GM21447 (cell line): Measurements from ENCODE around the gene TET3.

Experiments
- ATAC-seq: cut with Tn5 transposase; IDR thresholded peaks from one replicate; pipeline ENCODE4 v1.9.1; 2021; ENCODE audit not compliant: unreplicated experiment

The TET3 gene

DNA sequence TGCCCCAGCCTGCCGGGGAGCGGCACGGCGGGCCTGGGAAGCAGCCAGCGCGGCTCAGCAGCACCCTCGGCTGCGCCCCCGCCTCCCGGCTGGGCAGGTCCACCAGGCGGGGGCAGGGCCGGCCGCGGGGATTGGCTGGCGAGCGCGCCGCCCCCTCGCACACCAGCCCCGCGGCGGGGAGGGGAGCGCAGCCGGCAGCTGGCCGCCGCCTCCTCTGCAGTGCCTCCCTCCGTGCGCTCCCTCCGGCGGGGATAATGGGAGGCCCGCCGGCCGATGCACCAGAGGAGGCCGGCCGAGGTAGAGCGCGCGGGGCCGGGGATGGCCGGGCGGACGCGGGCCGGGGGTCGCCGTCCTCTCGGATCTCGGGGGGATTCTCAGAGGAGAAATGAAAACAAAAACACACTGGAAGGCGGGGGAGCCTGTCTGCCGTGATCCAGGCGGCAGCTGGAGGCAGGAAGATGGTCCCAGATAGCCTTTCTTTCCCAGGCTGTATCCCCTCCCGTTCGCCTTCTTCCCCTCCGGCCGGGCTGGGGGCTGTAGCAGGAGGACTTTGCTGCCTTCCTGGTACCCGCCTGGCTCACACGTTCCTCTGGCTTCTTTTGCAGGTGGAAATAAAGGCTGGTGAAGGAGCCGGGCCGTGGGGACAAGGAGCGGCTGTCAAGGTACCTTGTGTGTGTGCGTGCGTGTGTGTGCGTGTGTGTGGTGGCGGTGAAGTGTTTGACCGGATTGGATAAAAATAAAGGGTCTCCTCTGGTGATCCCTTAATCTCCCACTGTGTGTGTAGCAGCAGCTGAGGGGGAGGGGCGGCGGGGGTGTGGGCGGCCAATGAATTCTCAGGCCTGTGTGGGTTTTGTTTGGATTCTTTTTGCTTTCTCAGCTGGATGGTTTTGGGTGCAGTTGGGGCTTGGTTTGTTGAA is 18.1 kb downstream of the TET3 start:
- peak; percentile 85 for ATAC-seq

DNA sequence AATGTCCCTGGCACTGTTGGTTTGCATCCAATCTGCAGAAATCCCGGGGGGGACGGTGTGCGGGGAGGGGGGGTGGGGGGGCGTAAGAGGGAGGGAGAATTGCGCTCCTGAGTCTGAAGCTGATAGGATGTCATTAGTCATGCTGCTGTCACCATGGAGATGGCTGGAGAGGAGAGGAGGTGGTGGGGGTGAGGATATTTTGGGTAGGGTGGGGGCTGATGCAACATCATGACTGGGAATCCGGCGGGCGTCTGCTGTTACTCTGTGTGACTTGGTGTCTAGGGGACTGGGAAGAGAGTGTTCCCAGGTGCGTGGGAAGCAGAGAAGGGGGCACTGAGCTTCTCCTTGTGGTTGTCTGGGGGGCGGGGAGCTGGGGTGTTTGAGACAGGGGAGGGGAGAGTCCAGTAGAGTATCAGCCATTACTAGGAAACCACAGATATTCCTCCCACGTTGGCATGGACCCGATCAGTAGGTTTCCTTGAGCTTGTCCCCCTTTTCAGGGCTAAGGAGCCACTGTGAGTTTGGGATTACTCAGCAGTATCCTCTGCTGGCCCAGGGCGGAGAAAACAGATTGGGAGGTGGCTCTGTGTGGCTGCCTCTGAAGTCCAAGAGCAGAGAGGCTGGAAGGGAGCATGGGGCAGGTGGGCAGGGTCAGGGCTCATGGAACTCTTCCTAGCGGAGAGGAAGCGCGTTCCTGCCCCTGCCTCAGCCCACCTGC is 18.9 kb downstream of the TET3 start:
- no peak for ATAC-seq

DNA sequence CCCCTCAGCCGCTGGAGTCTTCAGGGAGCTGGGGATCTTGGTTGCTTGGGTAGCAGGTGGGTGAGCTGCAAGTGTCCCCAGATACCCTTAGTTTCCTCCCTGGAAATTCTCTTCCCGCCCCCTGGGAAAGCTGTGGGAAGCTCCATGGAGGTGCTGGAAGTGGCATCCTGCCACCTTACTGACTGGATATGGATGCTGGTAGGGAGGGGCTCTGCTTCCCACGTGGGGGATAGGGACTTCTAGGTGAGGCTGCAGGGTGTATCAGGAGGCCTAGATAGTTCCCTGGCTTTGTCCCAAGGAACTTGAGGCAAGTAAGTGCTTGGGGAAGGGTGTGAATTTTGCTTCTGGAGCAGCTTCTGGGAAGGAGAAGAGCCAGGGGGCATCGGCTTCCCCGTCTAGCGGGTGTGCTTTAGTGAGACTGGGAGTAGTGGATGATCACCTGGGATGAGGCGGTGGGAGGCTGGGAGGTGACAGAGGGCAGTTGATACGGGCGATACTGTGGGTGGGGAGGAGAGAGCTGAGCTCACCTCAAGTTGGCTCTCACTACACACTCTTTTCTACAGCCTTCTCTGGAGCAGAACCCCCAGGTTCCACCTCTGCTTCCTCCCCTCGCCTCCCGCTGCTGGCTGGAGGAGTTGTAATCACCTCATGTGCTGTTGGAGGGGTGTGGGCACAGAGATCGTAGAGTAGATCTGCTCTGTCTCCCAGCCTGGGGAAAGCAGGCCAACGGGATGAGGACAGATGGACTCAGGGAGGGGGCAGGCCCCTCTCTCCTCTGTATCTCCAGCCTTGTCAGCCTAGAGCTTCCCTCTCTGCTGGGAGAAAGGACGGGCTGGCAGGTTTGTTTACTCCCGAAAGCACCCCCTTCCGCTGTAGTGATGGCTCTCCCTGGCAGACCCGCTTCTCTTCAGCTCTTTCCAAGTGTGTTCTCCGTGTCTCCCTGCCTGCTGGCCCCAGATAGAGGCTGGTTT is 19.8 kb downstream of the TET3 start:
- no peak for ATAC-seq

DNA sequence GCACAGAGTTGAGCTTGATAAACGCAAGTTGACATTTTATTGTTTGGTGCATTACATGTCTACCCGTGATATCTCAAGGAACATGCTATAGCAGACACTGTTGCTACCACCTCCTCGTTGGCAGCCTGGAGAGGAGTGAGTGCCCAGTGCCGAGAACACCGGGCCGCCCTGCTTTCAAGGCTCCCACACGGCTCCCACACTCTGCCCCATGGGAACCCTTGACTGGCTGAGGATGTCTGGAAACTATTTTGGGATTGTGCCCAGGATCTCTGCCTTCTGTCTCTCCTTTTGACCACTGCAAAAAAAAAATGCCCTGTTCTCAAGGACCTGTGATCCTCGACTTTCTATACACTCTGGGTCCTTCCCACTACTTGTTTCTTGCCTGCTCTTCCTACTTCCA is 21.1 kb downstream of the TET3 start:
- ATAC-seq, result no peak

DNA sequence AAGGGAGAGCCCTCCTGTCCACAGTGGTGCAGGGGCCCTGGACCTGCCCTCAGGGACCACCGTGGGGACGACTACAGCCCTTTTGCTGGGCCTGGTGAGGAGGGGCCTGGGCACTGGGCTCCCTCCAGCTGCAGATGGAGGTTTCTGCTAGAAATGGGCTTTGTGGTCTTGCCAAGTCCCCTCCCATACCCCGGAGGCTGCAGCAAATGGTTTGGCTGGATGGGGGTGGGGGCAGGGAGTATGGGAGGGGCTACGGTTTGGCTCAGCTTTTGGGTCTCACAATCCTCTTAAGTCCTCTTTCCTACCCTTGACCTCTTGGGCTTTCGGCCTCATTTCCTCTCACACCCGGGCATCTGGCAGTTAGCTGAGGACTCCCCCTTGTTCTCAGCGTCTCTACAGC is 21.7 kb downstream of the TET3 start:
- ATAC-seq, result no peak

DNA sequence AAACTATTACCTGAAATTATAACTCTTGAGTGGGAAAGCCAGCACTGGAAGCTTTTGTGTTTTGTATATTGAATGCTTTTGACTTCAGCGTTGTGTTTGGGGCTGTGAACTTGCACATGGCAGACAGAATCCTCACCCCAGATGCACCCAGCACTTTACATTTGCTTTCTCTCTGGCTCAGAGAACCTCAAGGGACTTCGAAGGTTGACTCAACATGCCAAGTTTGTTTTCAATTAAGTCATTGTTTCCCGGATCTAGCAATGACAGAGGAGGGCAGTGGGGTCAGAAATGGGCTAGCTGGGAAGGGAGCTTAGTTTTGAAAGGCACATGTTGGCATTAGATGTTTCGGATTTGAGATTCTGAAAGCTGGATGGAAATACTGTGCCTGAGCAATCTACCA is 22.4 kb downstream of the TET3 start:
- ATAC-seq, result no peak

DNA sequence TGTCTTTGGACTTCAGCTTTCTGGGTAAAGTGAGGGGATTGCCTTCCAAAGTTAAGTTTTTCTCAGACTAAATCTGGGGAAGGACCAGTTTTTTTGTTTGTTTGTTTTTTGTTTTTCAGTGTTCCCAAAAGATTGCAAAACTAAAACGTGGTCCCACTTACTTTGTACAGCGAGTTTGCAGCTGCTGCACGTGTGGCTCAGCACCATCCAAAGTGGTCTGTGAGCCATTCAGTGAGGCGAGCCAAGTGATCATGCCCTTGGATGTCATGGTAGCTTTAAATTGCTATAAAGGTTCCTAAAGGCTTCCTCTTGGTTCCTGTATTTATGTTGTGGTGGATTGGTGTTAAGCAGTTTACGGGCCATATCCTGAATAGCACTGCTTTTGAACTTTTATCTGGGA is 23.0 kb downstream of the TET3 start:
- ATAC-seq, result no peak

DNA sequence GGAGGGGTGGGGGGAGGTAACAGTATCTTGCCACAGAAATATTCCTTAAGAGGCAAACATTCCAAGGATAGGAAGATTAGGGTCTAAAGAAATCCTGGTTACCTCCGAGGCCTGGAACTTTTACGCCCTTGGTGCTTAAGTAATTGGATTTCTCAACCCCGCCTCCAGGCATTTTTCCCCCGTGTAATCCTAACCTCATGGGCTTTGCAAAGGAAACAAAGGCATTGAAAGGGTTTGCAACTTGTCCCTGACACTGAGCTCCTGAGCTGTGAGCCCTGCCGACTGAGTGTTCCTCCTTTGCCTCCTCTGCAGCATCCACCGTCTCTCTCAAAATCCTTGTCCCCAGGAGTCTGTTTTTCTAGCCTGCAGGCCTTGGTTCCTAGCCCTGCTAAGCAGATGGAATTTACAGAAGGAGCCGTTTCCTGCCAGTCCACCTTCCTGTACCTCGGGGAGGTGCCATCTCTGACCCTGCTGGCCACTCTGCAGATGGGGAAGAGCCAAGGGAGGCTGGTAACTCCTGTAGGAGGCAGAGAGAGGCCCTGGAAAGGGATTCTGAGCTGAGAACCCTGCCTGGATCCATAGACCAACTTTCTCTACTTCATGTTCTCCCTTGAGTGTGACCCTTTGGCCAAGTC is 24.2 kb downstream of the TET3 start:
- no peak for ATAC-seq

DNA sequence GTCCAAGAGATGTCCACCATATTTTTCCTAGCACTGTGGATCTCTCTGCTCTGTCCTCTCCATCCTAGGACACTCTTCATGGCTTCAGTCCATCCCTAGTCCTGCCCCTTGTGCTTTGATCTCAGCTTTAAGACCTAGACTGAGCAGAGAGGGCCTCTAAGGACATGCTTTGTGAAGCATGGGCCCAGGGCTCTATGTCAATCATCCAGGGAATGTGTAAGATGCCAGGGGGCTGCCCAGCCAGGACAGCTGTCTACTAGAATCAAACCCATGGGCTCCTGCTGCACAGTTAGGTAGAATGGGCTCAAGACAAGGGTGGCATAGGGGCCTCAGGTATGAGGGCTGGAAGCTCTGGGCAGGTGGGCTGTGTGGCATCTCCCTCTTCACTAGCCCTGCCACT is 24.9 kb downstream of the TET3 start:
- ATAC-seq, result no peak

DNA sequence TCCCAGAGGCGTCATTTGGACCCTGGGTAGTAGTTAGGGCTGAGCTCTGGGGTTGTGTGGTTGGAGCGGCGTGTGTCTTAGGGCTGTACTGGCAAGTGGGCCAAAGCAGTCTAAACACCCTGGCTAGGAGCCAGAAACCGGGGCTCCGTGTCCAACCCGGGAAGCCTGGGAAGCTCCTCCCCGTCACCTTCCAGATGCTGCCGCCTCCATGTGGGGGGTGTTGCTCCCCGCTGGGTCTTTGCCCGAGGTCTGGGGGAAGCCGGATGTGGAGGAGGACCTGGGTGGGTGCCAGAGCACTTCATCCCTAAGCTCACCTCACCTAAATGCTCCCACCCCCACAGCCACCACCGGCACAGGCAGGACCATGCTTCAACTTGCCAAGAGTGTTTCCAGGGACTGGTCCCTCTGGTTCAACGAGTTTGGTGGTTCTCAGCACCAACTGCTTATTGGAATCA is 25.4 kb downstream of the TET3 start:
- no peak for ATAC-seq

DNA sequence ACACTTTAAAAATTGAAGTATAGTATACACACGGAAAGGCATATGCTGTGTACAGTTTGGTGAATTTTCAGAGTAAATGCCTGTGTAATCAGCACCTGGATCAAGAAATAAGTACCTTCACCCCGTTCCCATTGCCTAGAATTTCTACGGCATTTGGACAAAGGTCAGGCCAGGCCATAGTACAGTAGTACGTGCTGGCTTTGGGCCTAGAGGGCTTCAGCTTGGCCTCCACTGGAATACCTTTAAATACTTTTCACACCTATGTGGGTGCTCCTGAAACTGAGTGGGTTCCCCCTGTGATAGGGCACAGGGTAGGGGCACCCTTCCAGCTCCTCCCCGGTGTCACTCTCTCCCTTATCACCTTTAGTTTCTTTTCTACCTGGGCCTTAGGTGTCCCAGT is 26.5 kb downstream of the TET3 start:
- ATAC-seq, result no peak

DNA sequence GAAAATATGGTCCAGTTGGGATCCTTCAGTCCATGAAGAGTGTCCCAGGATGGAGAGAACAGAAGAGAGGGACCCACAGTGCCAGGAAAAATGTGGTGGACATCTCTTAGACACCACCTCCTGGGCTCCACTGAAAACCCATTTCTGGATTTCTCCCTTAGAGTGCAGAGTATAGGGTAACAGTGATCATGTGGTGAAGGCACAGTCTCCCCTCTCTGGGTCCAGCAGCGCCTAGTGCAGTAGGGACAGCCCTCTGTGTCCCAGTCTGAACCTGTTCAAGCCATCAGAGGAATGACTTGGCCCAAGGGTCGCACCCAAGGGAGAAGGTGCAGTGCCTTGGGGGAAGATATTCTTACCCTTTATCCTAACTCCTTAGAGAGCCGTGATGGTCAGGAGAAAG is 30.1 kb downstream of the TET3 start:
- ATAC-seq, result no peak

DNA sequence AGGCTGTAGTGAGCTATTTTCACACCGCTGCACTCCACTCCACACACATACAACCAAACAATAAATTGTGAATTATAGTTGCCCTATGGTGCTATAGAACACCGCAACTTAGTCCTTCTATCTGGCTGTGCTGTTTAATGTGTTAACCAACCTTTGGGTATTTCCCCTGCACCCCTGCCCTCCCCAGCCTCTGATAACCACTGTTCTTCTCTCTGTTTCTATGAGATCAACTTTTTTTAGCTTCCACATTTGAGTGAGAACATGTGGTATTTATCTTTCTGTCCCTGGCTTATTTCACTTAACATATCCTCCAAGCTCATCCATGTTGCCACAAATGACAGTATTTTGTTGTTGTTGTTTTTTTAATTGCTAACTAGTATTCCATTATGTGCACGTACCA is 32.5 kb downstream of the TET3 start:
- ATAC-seq, result peak; percentile 67

DNA sequence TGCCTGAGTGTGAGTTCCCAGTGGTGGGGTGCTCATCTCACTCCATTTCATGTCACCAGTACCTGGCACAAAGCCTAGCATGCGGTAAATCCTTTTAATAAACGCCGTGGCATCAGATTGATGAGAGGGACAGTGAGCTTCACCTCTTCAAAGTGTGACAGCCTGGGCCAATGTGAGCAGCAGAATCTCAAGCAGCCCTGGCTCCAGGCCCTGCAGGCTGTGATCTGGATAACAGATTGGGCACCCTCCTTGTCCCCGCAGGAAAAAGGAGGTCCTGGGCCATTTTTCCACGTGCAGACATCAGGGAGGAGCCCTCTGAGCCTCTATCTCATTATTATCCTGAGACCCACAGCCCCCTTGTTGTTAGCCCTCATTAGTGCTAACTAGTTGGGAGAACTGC is 34.8 kb downstream of the TET3 start:
- no peak for ATAC-seq

DNA sequence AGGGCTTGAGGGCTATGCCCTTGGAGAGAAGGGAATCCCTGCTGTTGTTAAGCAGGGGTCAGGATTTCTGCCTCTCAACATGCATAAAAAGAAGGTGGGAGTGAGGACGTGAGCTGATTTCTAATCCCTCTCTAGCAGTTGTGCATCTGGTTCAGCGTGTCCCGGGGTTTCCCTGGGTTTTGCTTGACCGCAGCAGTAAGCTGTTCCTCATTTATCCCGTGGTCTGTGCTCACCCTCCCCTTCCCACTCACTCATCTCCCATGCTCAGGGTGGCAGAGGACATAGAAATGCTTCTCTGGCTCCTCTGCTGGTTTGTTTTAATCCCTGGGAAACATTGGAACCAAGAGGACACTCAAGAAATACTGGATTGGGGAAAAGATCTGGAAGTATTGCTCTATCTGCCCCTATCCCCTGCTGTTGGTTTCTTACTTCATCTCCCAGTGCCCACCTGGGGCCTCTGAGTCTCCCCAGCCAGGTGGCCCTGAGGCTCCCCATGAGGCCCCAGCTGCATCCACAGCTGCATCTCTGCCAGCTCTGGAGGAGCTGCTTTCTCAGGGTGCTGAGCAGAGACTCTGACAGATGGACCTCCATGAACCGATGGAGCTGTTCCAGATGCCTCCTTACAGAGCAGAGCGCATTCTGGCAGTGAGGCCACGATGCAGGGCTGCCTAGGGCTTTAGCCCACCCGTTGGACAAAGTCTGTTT is 36.1 kb downstream of the TET3 start:
- peak; percentile 39 for ATAC-seq

DNA sequence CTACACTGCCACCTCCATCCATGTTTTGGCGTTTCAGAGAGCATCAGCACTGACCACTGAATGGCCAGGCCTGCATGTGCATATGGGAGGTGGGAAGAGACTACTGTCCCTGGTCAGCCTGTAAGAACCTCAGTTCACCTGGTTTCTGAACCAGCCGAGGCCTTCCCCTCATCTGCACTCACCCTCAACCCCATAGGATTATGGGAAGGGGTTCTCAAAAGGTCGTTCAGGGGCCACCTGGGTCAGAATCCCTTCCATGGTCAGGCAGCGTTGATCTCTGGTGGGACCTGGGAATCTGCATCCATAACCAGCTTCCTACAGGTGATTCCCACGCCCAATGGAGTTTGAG is 36.7 kb downstream of the TET3 start:
- no peak for ATAC-seq

DNA sequence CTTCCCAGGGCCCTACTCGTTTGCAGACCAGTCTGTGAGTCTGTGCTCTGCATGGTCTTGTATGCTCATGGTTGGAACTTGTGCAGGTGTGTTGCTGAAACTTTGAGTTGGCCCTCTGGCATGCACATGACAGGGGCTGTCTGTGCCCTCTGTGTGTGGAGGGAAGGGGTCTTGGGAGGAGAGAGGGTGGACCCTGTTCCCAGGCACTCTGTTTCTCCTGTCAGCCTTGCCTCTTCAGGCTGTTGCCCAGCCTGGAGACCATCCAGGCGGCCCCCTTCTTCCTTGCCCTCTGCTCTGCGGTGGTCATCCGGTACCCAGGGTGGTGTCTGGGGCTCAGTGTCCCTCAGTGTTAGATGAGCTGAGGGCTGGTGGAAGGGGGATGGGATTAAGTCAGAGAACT is 39.5 kb downstream of the TET3 start:
- no peak for ATAC-seq

DNA sequence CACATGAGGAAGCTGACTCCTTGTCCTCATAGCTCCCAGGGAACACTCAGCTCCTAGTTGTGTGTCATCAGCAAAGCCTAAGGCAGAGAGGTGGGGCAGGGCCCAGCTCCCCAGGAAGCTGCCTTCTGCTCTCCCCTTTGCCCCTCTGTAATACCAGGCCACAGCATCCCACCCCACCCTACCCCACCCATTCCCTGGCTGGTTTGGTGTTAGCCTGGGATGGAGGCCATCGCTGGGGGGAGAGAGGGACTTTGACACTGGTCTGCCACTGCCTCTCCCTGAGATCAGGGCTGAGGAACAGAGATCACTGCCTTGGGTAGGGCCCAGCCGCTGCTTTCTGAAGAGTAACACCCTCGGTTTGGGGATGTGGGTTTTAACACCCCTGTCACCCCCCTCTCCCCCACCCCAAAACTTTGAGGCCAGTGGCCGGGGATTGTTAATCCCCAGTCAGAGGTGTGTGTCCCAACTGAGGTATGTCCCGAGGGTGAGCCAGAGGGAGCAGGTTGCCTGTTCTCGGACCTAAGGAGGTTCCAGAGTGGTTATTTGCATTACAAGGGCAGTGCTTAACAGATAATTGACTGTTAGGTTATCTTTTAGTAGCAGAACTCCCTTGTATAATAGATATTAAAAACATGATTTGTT is 41.4 kb downstream of the TET3 start:
- no peak for ATAC-seq

DNA sequence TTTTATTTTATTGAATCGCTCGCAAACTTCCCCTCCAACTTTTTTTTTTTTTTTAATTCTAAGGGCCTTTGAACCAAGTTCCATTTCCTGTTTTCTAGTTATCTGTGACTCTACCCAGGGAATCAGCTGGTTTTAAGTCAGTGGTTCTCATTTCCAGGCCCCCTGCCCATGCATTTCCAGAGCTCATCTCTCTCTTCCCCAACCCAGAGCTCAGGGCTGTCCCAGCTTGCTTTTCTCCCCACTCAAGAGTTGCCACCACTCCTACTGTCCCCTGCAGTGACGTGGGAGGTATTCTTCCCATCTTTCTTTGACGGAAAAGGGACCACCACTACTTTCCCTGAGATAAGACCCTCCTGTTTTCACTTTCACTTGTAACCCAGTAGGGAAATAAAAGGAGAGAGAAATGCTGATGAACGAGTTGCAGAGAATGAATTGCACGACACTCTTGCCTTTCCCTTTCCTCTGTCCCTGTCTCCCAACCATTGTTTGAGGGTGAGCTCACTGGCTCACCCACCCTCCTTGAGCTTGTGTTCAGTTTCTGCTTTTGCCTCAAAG is 42.1 kb downstream of the TET3 start:
- ATAC-seq, result no peak
